ENCODE measurements around the gene FRMD1. TPM values are rescaled to one million over a fixed set of nuclear protein-coding genes. Genes with fewer than 3 reads are reported as not detected.

FRMD1 gene
- total RNA-seq, 2 donors from 2014 or later: not detected

GRCh38 chr6:168062346-168063289 is 16.4 kb downstream of the FRMD1 start:
- no peaks in the 10 kb centered on the region for H3K9me3 ChIP-seq
- TF ChIP-seq POLR2A (IDR thresholded peaks at IDR 0.05) (no peak), CTCF (IDR thresholded peaks at IDR 0.05) (no peak)
- no peak overlapping the region for H3K27ac ChIP-seq
- no peaks in the 10 kb centered on the region for H3K27me3 ChIP-seq
- intact Hi-C loops (cut with DNase I): no loop called here
- 78 to 79% methylated on average over 22 to 31 of the region's 31 CpGs for WGBS, 2 donors
- no peak for DNase-seq
- no peak overlapping the region for H3K4me3 ChIP-seq
- H3K36me3 ChIP-seq (replicated peaks in 1 of 2; ENCODE audit: insufficient read depth in 1 of 2, low read depth in 2 of 2): no peaks in the 10 kb centered on the region
- peaks cover 5% of the 10 kb centered on the region for H3K4me1 ChIP-seq
- no peak for ATAC-seq

DNA sequence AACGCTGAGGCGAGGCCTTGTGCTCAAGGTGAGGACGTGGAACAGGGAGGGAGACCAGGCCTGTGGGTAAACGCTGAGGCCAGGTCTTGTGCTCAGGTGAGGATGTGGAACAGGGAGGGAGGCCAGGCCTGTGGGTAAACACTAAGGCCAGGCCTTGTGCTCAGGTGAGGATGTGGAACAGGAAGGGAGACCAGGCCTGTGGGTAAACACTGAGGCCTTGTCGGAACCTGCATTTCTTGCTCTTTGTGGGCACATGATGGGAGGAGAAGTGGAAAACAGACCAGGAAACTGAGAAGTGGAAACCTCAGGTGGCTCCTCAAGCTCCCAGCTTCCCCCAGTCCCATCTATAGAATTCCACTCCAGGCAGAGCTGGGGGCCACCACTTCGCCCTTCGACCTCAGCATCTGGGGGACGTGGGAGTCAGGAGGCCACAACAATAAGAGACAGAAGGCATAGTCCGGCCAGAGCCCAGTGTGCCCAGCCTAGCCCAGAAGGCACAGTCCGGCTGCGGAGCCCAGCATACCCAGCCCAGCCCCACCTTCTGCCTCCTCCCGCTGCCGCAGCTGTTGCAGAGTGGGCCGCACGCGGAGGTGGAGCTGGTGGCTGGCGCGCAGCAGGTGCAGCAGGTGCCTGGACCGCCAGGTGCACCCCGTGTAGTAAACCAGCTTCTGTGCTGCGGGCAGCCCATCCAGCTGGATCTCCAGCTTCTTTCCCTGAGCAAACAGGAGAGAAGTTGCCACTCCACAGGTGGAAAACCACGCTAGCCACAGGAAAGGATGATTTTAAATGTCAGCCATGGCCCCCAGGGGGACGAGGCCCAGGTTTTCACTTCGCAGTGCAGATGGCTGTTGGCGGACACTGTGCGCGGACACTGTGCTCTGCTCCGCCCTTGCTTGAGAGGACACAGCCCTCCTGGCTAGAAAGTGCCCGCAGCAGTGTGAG is 17.5 kb downstream of the FRMD1 start:
- intact Hi-C loops (cut with DNase I): no loop called here
- ATAC-seq: no peak
- H3K36me3 ChIP-seq (replicated peaks in 1 of 2; ENCODE audit: insufficient read depth in 1 of 2, low read depth in 2 of 2): no peaks in the 10 kb centered on the region
- H3K27ac ChIP-seq: no peak overlapping the region
- no peak overlapping the region for H3K4me3 ChIP-seq
- no peaks in the 10 kb centered on the region for H3K27me3 ChIP-seq
- WGBS, 2 donors: 85 to 92% methylated on average over 14 to 25 of the region's 29 CpGs
- TF ChIP-seq CTCF (IDR thresholded peaks at IDR 0.05): no peak
- TF ChIP-seq POLR2A (IDR thresholded peaks at IDR 0.05): no peak
- H3K9me3 ChIP-seq: no peaks in the 10 kb centered on the region
- peaks cover 5% of the 10 kb centered on the region for H3K4me1 ChIP-seq
- no peak for DNase-seq

GRCh38 chr6:168060521-168060931 is 18.5 kb downstream of the FRMD1 start:
- no peaks in the 10 kb centered on the region for H3K9me3 ChIP-seq
- H3K4me1 ChIP-seq: peaks cover 5% of the 10 kb centered on the region
- H3K36me3 ChIP-seq (replicated peaks in 1 of 2; ENCODE audit: insufficient read depth in 1 of 2, low read depth in 2 of 2): no peaks in the 10 kb centered on the region
- WGBS, 2 donors: 5 to 42% methylated on average over 3 to 12 of the region's 12 CpGs
- H3K27me3 ChIP-seq: no peaks in the 10 kb centered on the region
- TF ChIP-seq POLR2A (IDR thresholded peaks at IDR 0.05) (no peak), CTCF (IDR thresholded peaks at IDR 0.05) (peak; percentile 54 to 93 (median 73))
- intact Hi-C loops (cut with DNase I): no loop called here
- DNase-seq (peak; percentile 77 to 90 (median 86)), ATAC-seq (peak; percentile 88)
- no peak overlapping the region for H3K4me3 ChIP-seq
- H3K27ac ChIP-seq: no peak overlapping the region

DNA sequence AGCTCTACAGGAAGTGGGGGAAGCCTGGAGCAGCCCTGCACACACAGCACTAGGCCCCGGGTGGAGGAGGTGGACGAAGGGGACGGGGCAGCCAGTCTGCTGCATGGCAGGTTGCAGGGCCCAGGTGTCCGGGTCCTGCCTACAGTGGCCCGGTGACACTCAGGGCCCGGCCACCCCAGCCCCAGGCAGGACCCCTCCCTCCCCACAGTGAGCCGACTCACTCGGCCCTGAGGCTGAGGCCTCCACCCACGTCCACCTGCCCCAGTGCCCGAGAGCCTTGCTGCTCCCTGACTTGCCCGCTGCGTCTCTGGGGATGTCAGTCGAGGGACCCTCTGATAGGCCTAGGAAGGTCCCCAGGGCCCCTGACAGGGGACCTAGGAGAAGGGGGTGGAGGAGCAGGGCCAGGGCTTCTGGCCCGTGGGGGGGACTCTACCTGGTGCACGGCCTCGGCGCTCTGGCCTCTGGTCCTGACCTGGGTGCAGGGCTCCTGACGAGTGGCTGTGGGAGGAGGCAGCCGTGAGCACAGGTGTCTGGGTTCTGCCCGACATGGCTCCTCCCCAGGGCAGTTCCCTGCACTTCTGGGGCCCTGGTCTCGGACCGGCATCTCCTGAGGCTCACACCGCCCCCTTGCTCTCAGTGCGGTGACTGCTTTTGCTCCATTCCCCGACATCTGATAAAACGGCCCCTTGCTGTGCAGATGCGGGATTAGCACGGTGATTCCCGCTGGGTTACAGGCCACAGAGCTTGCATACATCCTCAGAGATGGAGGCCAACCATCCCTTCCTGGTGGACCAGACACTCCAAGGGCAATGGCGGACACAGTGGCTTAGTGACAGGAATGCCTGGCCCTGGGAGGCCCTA is 20.1 kb downstream of the FRMD1 start:
- Histone ChIP-seq H3K27me3 (no peaks in the 10 kb centered on the region), H3K27ac (no peak overlapping the region), H3K4me3 (no peak overlapping the region), H3K9me3 (no peaks in the 10 kb centered on the region), H3K36me3 (replicated peaks in 1 of 2; ENCODE audit: insufficient read depth in 1 of 2, low read depth in 2 of 2) (no peaks in the 10 kb centered on the region), H3K4me1 (peaks cover 5% of the 10 kb centered on the region)
- TF ChIP-seq CTCF (IDR thresholded peaks at IDR 0.05) (no peak), POLR2A (IDR thresholded peaks at IDR 0.05) (no peak)
- WGBS, 2 donors: 86 to 91% methylated on average over 4 to 27 of the region's 30 CpGs
- ATAC-seq: no peak
- DNase-seq: no peak
- intact Hi-C loops (cut with DNase I): no loop called here
